GM23338 (cell line): ENCODE results near the gene RAB44. TPM values are rescaled to one million over a fixed set of nuclear protein-coding genes. Genes with fewer than 3 reads are reported as not detected.

ENCODE experiments used
- ATAC-seq: fragments of 200-7000 bp; cut with Tn5 transposase; 3 replicates; pipeline ENCODE4 v1.9.1; 2020
- DNase-seq: peaks from one replicate; pipeline ENCODE4 v3.0.0-alpha.2; 2015; ENCODE audit warnings: low spot score
- H2AFZ ChIP-seq: fragments of 200-600 bp; sonication (generic); 2 replicates; pipeline ENCODE4 v1.8.0; 2016; ENCODE audit warnings: antibody characterized with exemption, mild to moderate bottlenecking, moderate library complexity
- H3F3A ChIP-seq: fragments of 200-600 bp; sonication (generic); replicated peaks from 2 replicates; pipeline ENCODE4 v1.8.0; 2017; ENCODE audit warnings: antibody characterized with exemption, mixed run types, low read depth
- H3K27ac ChIP-seq: fragments of 200-600 bp; sonication (generic); 2 replicates; pipeline ENCODE4 v1.6.1; 2016; ENCODE audit warnings: low read depth
- H3K27me3 ChIP-seq: fragments of 200-600 bp; sonication (generic); 2 replicates; pipeline ENCODE4 v1.8.0; 2016; ENCODE audit warnings: mild to moderate bottlenecking, mixed run types, moderate library complexity; ENCODE audit not compliant: insufficient read depth
- H3K36me3 ChIP-seq: fragments of 200-600 bp; sonication (generic); 2 replicates; pipeline ENCODE4 v1.8.0; 2016; ENCODE audit warnings: mild to moderate bottlenecking; ENCODE audit not compliant: insufficient read depth
- H3K4me1 ChIP-seq: fragments of 200-600 bp; sonication (generic); 2 replicates; pipeline ENCODE4 v1.8.0; 2016; ENCODE audit warnings: mild to moderate bottlenecking, moderate library complexity; ENCODE audit not compliant: insufficient read depth
- H3K4me2 ChIP-seq: fragments of 200-600 bp; sonication (generic); 2 replicates; pipeline ENCODE4 v1.7.1; 2017; ENCODE audit warnings: mixed run types
- H3K4me3 ChIP-seq: fragments of 200-600 bp; sonication (generic); 2 replicates; pipeline ENCODE4 v1.6.1; 2016; ENCODE audit warnings: mixed run types
- H3K79me2 ChIP-seq: fragments of 200-600 bp; sonication (generic); replicated peaks from 2 replicates; pipeline ENCODE4 v1.8.0; 2017; ENCODE audit warnings: mild to moderate bottlenecking; ENCODE audit not compliant: insufficient read depth
- H3K9me2 ChIP-seq: fragments of 200-600 bp; sonication (generic); 2 replicates; pipeline ENCODE4 v1.8.0; 2017; ENCODE audit not compliant: insufficient read depth
- H4K20me1 ChIP-seq: fragments of 200-600 bp; sonication (generic); replicated peaks from 2 replicates; pipeline ENCODE4 v1.8.0; 2017; ENCODE audit warnings: mild to moderate bottlenecking; ENCODE audit not compliant: insufficient read depth
- H3K27ac Mint-ChIP-seq: 2 replicates; pipeline ENCODE4 v1.8.0; 2020; ENCODE audit warnings: inconsistent platforms, mild to moderate bottlenecking, moderate library complexity, mixed read lengths
- H3K27me3 Mint-ChIP-seq: 3 replicates; pipeline ENCODE4 v1.8.0; 2022; ENCODE audit warnings: low read depth, mild to moderate bottlenecking, moderate library complexity, mixed read lengths, inconsistent platforms; ENCODE audit not compliant: insufficient read depth, poor library complexity
- H3K36me3 Mint-ChIP-seq: 3 replicates; pipeline ENCODE4 v1.8.0; 2021; ENCODE audit warnings: low read depth, mild to moderate bottlenecking, inconsistent platforms, moderate library complexity, mixed read lengths
- H3K4me1 Mint-ChIP-seq: 3 replicates; pipeline ENCODE4 v1.8.0; 2020; ENCODE audit warnings: mild to moderate bottlenecking, inconsistent platforms, mixed read lengths
- H3K4me3 Mint-ChIP-seq: 3 replicates; pipeline ENCODE4 v1.8.0; 2021; ENCODE audit warnings: moderate library complexity, mild to moderate bottlenecking, inconsistent platforms, mixed read lengths
- H3K9me3 Mint-ChIP-seq: 3 replicates; pipeline ENCODE4 v1.8.0; 2020; ENCODE audit warnings: moderate library complexity, mild to moderate bottlenecking, inconsistent platforms, mixed read lengths
- CREB1 ChIP-seq: fragments of 250-450 bp; sonication (Bioruptor Pico); IDR thresholded peaks from 2 replicates; pipeline ENCODE4 v1.5.0; 2020; ENCODE audit warnings: low read depth, mild to moderate bottlenecking, moderate library complexity
- ETS1 ChIP-seq: IDR thresholded peaks from 2 replicates; pipeline ENCODE4 v1.6.1; 2016; ENCODE audit warnings: antibody characterized with exemption
- EZH2 ChIP-seq: fragments of 200-600 bp; sonication (generic); IDR thresholded peaks from one replicate; pipeline ENCODE4 v1.8.0; 2017; ENCODE audit warnings: antibody characterized with exemption, mild to moderate bottlenecking, low read depth; ENCODE audit not compliant: unreplicated experiment
- EZH2phosphoT487 ChIP-seq: fragments of 200-600 bp; sonication (generic); IDR thresholded peaks from one replicate; pipeline ENCODE4 v1.8.1; 2018; ENCODE audit warnings: antibody characterized with exemption; ENCODE audit not compliant: unreplicated experiment
- JUNB ChIP-seq: IDR thresholded peaks from one replicate; pipeline ENCODE4 v1.6.1; 2016; ENCODE audit warnings: antibody characterized with exemption; ENCODE audit not compliant: unreplicated experiment
- NANOG ChIP-seq: IDR thresholded peaks from 2 replicates; pipeline ENCODE4 v1.6.1; 2016; ENCODE audit warnings: antibody characterized with exemption, borderline replicate concordance
- POLR2AphosphoS5 ChIP-seq: IDR thresholded peaks from 2 replicates; pipeline ENCODE4 v1.6.1; 2016; ENCODE audit warnings: antibody characterized with exemption, low read depth
- REST ChIP-seq: IDR thresholded peaks from one replicate; pipeline ENCODE4 v1.6.1; 2018; ENCODE audit warnings: antibody characterized with exemption; ENCODE audit not compliant: unreplicated experiment
- STAT1 ChIP-seq: IDR thresholded peaks from one replicate; pipeline ENCODE4 v1.6.1; 2016; ENCODE audit warnings: antibody characterized with exemption; ENCODE audit not compliant: unreplicated experiment
- ZNF114 ChIP-seq: fragments of 250-450 bp; sonication (Bioruptor Pico); IDR thresholded peaks from 2 replicates; pipeline ENCODE4 v1.5.0; 2020; ENCODE audit warnings: mild to moderate bottlenecking, moderate library complexity
- ZNF331 ChIP-seq: fragments of 250-450 bp; sonication (Bioruptor Pico); IDR thresholded peaks from 2 replicates; pipeline ENCODE4 v1.5.0; 2020; ENCODE audit warnings: low read depth, mild to moderate bottlenecking, moderate library complexity
- ZNF462 ChIP-seq: fragments of 250-450 bp; sonication (Bioruptor Pico); IDR thresholded peaks from 2 replicates; pipeline ENCODE4 v1.5.0; 2020; ENCODE audit warnings: mild to moderate bottlenecking, moderate library complexity
- polyA plus RNA-seq: library from polyadenylated mRNA; unstranded; fragments of >200 nt; fragmentation: Nextera tagmentation; extraction: Ambion mirVana; gene quantifications from 2 replicates; pipeline ENCODE4 v1.2.1, GENCODE V29; 2016
- total RNA-seq: library from RNA; depleted of rRNA; stranded (reverse); fragments of >200 nt; shearing (Covaris generic); gene quantifications from 2 replicates; pipeline ENCODE4 v1.2.3, GENCODE V29; 2014
- TF ChIP-seq, protein P1 (sequence below), 2 experiments: fragments of 200-600 bp in 1 of 2; sonication (generic) in 1 of 2; conservative IDR thresholded peaks; 2 replicates each; pipeline versions ENCODE4 v1.5.1 to v1.6.1; 2016 to 2017; ENCODE audit warnings: antibody characterized with exemption in 2 of 2, low read depth in 2 of 2, mild to moderate bottlenecking in 2 of 2, moderate library complexity in 1 of 2

The RAB44 gene
- total and polyA plus RNA-seq, 2 experiments from 2014 or later, result not detected

DNA sequence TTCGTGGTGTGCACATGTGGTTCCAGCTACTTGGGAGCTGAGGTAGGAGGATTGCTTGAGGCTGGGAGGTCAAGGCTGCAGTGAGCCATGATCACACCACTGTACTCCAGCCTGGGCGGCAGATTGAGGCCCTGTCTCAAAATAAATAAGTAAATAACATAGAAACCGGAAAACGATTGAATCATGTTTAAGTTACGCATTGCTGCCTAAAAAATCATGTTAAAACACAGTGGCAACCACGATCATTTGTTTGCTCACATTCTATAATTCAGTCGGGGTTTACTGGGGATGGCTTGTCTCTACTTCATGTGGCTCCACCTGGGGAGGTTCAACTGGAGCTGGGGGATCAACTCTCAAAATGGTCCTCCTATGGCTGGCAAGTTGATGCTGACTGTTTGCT lies 27.4 kb upstream of the RAB44 start:
- no peaks in the 10 kb centered on the region for H3K36me3 ChIP-seq
- ATAC-seq (no peak), DNase-seq (no peak)
- no peak overlapping the region for H3K27ac ChIP-seq
- Mint-ChIP-seq H3K27ac (no peak overlapping the region), H3K27me3 (peaks cover 9% of the 10 kb centered on the region), H3K4me3 (no peak overlapping the region), H3K36me3 (no peaks in the 10 kb centered on the region), H3K9me3 (no peaks in the 10 kb centered on the region), H3K4me1 (peaks cover 32% of the 10 kb centered on the region)
- H3K9me2 ChIP-seq, result peaks cover 10% of the 10 kb centered on the region; the same call in 1 of the 2 replicates
- no peak overlapping the region for H3K4me3 ChIP-seq
- no peak overlapping the region for H3K4me2 ChIP-seq
- H4K20me1 ChIP-seq, result no peaks in the 10 kb centered on the region
- H3F3A ChIP-seq, result no peaks in the 10 kb centered on the region
- no peaks in the 10 kb centered on the region for H3K79me2 ChIP-seq
- peaks cover 33% of the 10 kb centered on the region for H3K4me1 ChIP-seq
- H3K27me3 ChIP-seq, result no peaks in the 10 kb centered on the region
- TF ChIP-seq, protein P1, sequence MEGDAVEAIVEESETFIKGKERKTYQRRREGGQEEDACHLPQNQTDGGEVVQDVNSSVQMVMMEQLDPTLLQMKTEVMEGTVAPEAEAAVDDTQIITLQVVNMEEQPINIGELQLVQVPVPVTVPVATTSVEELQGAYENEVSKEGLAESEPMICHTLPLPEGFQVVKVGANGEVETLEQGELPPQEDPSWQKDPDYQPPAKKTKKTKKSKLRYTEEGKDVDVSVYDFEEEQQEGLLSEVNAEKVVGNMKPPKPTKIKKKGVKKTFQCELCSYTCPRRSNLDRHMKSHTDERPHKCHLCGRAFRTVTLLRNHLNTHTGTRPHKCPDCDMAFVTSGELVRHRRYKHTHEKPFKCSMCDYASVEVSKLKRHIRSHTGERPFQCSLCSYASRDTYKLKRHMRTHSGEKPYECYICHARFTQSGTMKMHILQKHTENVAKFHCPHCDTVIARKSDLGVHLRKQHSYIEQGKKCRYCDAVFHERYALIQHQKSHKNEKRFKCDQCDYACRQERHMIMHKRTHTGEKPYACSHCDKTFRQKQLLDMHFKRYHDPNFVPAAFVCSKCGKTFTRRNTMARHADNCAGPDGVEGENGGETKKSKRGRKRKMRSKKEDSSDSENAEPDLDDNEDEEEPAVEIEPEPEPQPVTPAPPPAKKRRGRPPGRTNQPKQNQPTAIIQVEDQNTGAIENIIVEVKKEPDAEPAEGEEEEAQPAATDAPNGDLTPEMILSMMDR (conservative IDR thresholded peaks at IDR 0.05; ENCODE audit: low read depth in 2 of 2), result no peak
- TF ChIP-seq JUNB (no peak), NANOG (no peak), ZNF331 (CRISPR knock-in tag) (no peak), EZH2 (no peak), REST (no peak), POLR2AphosphoS5 (no peak), ZNF462 (CRISPR knock-in tag) (no peak), CREB1 (CRISPR knock-in tag) (no peak), EZH2phosphoT487 (no peak), ZNF114 (no peak), ETS1 (no peak), STAT1 (no peak)
- no peak overlapping the region for H2AFZ ChIP-seq
